Endodermal cell (in vitro differentiated cells): ENCODE data around the gene TAS2R60. TPM values are rescaled to one million over a fixed set of nuclear protein-coding genes. Genes with fewer than 3 reads are reported as not detected.
A peak's percentile ranks its signal among the peaks of the same experiment; 100 is the strongest.

Experiments used
- DNase-seq: peaks from one replicate; pipeline ENCODE4 v3.0.0-alpha.2; 2017
- H3K27ac ChIP-seq: 2 replicates; pipeline ENCODE4 v1.5.1; 2013; ENCODE audit warnings: mild to moderate bottlenecking, low read depth, low read length, moderate library complexity
- H3K27me3 ChIP-seq: 2 replicates; pipeline ENCODE4 v1.6.1; 2013; ENCODE audit warnings: mild to moderate bottlenecking, low read length, moderate library complexity; ENCODE audit not compliant: insufficient read depth, control insufficient read depth, poor library complexity, severe bottlenecking
- H3K36me3 ChIP-seq: 2 replicates; pipeline ENCODE4 v1.7.0; 2013; ENCODE audit warnings: mild to moderate bottlenecking, low read length, moderate library complexity; ENCODE audit not compliant: control insufficient read depth, insufficient read depth
- H3K4me1 ChIP-seq: one replicate; pipeline ENCODE4 v1.7.0; 2013; ENCODE audit warnings: low read length; ENCODE audit not compliant: control insufficient read depth, insufficient read depth
- H3K4me3 ChIP-seq: 2 replicates; pipeline ENCODE4 v1.5.1; 2013; ENCODE audit warnings: mild to moderate bottlenecking, low read length, moderate library complexity
- H3K9ac ChIP-seq: 2 replicates; pipeline ENCODE4 v1.6.1; 2013; ENCODE audit warnings: mild to moderate bottlenecking, low read length, moderate library complexity; ENCODE audit not compliant: poor library complexity, severe bottlenecking; ENCODE audit errors: extremely low read depth
- H3K9me3 ChIP-seq: 2 replicates; pipeline ENCODE4 v1.6.1; 2013; ENCODE audit warnings: mild to moderate bottlenecking, low read length, moderate library complexity; ENCODE audit not compliant: control insufficient read depth
- H3K27ac Mint-ChIP-seq: 2 replicates; pipeline ENCODE4 v1.8.0; 2020; ENCODE audit warnings: mixed read lengths
- H3K27me3 Mint-ChIP-seq: 2 replicates; pipeline ENCODE4 v1.8.0; 2021; ENCODE audit warnings: mild to moderate bottlenecking, mixed read lengths; ENCODE audit not compliant: insufficient read depth
- H3K36me3 Mint-ChIP-seq: 2 replicates; pipeline ENCODE4 v1.8.0; 2020; ENCODE audit warnings: low read depth, mixed read lengths
- H3K4me1 Mint-ChIP-seq: 2 replicates; pipeline ENCODE4 v1.8.0; 2020; ENCODE audit warnings: mixed read lengths
- H3K4me3 Mint-ChIP-seq: 2 replicates; pipeline ENCODE4 v1.8.0; 2020; ENCODE audit warnings: mild to moderate bottlenecking, moderate library complexity, mixed read lengths
- H3K9me3 Mint-ChIP-seq: 2 replicates; pipeline ENCODE4 v1.8.0; 2020; ENCODE audit warnings: mild to moderate bottlenecking, mixed read lengths
- CTCF ChIP-seq: fragments of 200-600 bp; sonication (generic); conservative IDR thresholded peaks from 2 replicates; pipeline ENCODE4 v1.5.0; 2021; ENCODE audit warnings: antibody characterized with exemption, mild to moderate bottlenecking
- WGBS, 2 experiments: methylation state at CpG; one replicate each; pipeline versions ENCODE4 v1.1.5 to v1.1.7; 2013; ENCODE audit warnings: missing lambda C conversion rate in 2 of 2, mixed read lengths in 1 of 2; ENCODE audit not compliant: insufficient coverage in 1 of 2, insufficient read length in 1 of 2; 5-methylcytosine and 5-hydroxymethylcytosine counted together
- total RNA-seq, 2 donors: library from RNA; stranded (reverse); fragmentation: NEBNext Ultra II Directional in 1 of 2; extraction: Animal tissue kit (Norgen Biotek cat#: 25700) in 1 of 2; gene quantifications; 2 replicates in 1 of 2; 3 replicates in 1 of 2; pipeline ENCODE4 v1.2.1, GENCODE V29; 2021

The TAS2R60 gene
- total RNA-seq, 2 donors from 2014 or later: 0.37 TPM; not detected in 1

- peaks cover 12% of the 10 kb centered on the region for H3K4me1 Mint-ChIP-seq
- H3K27ac Mint-ChIP-seq: no peak overlapping the region
- WGBS, 2 experiments: 94 to 97% methylated on average over 9 of the region's 9 CpGs
Measured at GRCh38 chr7:143434660-143435059, 8.6 kb upstream of the TAS2R60 start.

GRCh38 chr7:143435266-143435665 lies 8.0 kb upstream of the TAS2R60 start:
- Mint-ChIP-seq H3K9me3 (no peaks in the 10 kb centered on the region), H3K4me3 (no peak overlapping the region), H3K4me1 (peaks cover 12% of the 10 kb centered on the region), H3K27me3 (no peaks in the 10 kb centered on the region), H3K36me3 (no peaks in the 10 kb centered on the region), H3K27ac (peak overlapping the region; percentile 9)
- DNase-seq: no peak
- Histone ChIP-seq H3K4me1 (no peaks in the 10 kb centered on the region), H3K27me3 (no peaks in the 10 kb centered on the region), H3K36me3 (no peaks in the 10 kb centered on the region), H3K4me3 (no peak overlapping the region), H3K27ac (no peak overlapping the region), H3K9ac (no peak overlapping the region), H3K9me3 (no peaks in the 10 kb centered on the region)
- 92 to 94% methylated on average over 2 of the region's 2 CpGs for WGBS, 2 experiments
- TF ChIP-seq CTCF: no peak

More at GRCh38 chr7:143434660-143435059, 8.6 kb upstream of the TAS2R60 start:
- no peaks in the 10 kb centered on the region for H3K27me3 Mint-ChIP-seq
- no peak overlapping the region for H3K9ac ChIP-seq
- H3K27ac ChIP-seq: no peak overlapping the region
- H3K4me3 Mint-ChIP-seq: no peak overlapping the region
- no peak for DNase-seq
- no peaks in the 10 kb centered on the region for H3K9me3 Mint-ChIP-seq
- TF ChIP-seq CTCF: no peak
- H3K9me3 ChIP-seq: no peaks in the 10 kb centered on the region
- no peaks in the 10 kb centered on the region for H3K36me3 ChIP-seq
- no peaks in the 10 kb centered on the region for H3K27me3 ChIP-seq
- H3K36me3 Mint-ChIP-seq: no peaks in the 10 kb centered on the region
- no peak overlapping the region for H3K4me3 ChIP-seq
- no peaks in the 10 kb centered on the region for H3K4me1 ChIP-seq

- Mint-ChIP-seq H3K4me1 (peaks cover 12% of the 10 kb centered on the region), H3K27me3 (no peaks in the 10 kb centered on the region), H3K27ac (no peak overlapping the region), H3K4me3 (no peak overlapping the region), H3K36me3 (no peaks in the 10 kb centered on the region), H3K9me3 (no peaks in the 10 kb centered on the region)
- Histone ChIP-seq H3K4me1 (no peaks in the 10 kb centered on the region), H3K27ac (no peak overlapping the region), H3K9ac (no peak overlapping the region), H3K4me3 (no peak overlapping the region), H3K36me3 (no peaks in the 10 kb centered on the region), H3K27me3 (no peaks in the 10 kb centered on the region), H3K9me3 (no peaks in the 10 kb centered on the region)
- WGBS, 2 experiments: 83 to 87% methylated on average over 2 to 3 of the region's 3 CpGs
- TF ChIP-seq CTCF: no peak
- no peak for DNase-seq
Measured at GRCh38 chr7:143436325-143436946, 6.8 kb upstream of the TAS2R60 start.
